Inflammatory macrophage treated with lipopolysaccharide for 4 hours (primary cell): ENCODE measurements around the gene ACSM5.
"Not testable (repeated sequence)": the region's sequence is repeated elsewhere in the genome, so short reads cannot be mapped to it uniquely, and the experiment has no call there.

ENCODE experiments used
- DNase-seq: peaks from one replicate; pipeline ENCODE4 v3.0.0-alpha.2; 2020

ACSM5 gene

GRCh38 chr16:20459227-20459626 is 49.9 kb downstream of the ACSM5 start:
- not testable (repeated sequence) for DNase-seq

- DNase-seq: not testable (repeated sequence)
Measured at GRCh38 chr16:20460313-20460712, 51.0 kb downstream of the ACSM5 start.

- not testable (repeated sequence) for DNase-seq
Measured at GRCh38 chr16:20468954-20469353, 59.6 kb downstream of the ACSM5 start.

GRCh38 chr16:20469930-20470329 is 60.6 kb downstream of the ACSM5 start:
- not testable (repeated sequence) for DNase-seq

- DNase-seq: not testable (repeated sequence)
Measured at GRCh38 chr16:20470732-20471131, 61.4 kb downstream of the ACSM5 start.

- not testable (repeated sequence) for DNase-seq
Measured at GRCh38 chr16:20477188-20477744, 67.9 kb downstream of the ACSM5 start.

- DNase-seq: not testable (repeated sequence)
Measured at GRCh38 chr16:20483989-20484388, 74.7 kb downstream of the ACSM5 start.

- DNase-seq: no peak
Measured at GRCh38 chr16:20484726-20485125, 75.4 kb downstream of the ACSM5 start.

GRCh38 chr16:20485408-20485807 is 76.1 kb downstream of the ACSM5 start:
- no peak for DNase-seq
